Prostate gland (tissue), 2 donors: ENCODE results near the gene CEP20. TPM values are rescaled to one million over a fixed set of nuclear protein-coding genes. Genes with fewer than 3 reads are reported as not detected.

Experiments used
- DNase-seq: peaks from one replicate; pipeline ENCODE4 v3.0.0-alpha.2; 2019; ENCODE audit warnings: low spot score
- H3K27ac ChIP-seq, 2 donors: fragments of 200-600 bp; sonication (generic); 2 replicates each; pipeline ENCODE4 v1.5.1; 2017 to 2019
- H3K27me3 ChIP-seq: fragments of 200-600 bp; sonication (generic); replicated peaks from 2 replicates; pipeline ENCODE4 v1.5.1; 2019; ENCODE audit not compliant: insufficient read depth
- H3K36me3 ChIP-seq, 2 donors: fragments of 200-600 bp; sonication (generic); 1 replicate in 1 of 2; 2 replicates in 1 of 2; pipeline versions ENCODE4 v1.5.1 to v1.8.1; 2017 to 2019
- H3K4me1 ChIP-seq: fragments of 200-600 bp; sonication (generic); replicated peaks from 2 replicates; pipeline ENCODE4 v1.5.1; 2019
- H3K4me3 ChIP-seq, 2 donors: fragments of 200-600 bp; sonication (generic); 2 replicates each; pipeline ENCODE4 v1.5.1; 2017 to 2019
- H3K9me3 ChIP-seq: fragments of 200-600 bp; sonication (generic); 2 replicates; pipeline ENCODE4 v1.5.1; 2017
- POLR2A ChIP-seq: fragments of 450-650 bp; IDR thresholded peaks from one replicate; pipeline ENCODE4 v1.6.1; 2016; ENCODE audit warnings: antibody characterized with exemption, mild to moderate bottlenecking
- POLR2AphosphoS5 ChIP-seq: sonication (generic); formaldehyde crosslinking; IDR thresholded peaks from one replicate; pipeline ENCODE4 v1.6.1; 2017; ENCODE audit warnings: antibody characterized with exemption
- WGBS: methylation state at CpG from one replicate; pipeline ENCODE4 v1.1.5; 2018; 5-methylcytosine and 5-hydroxymethylcytosine counted together
- intact Hi-C: fragments of 100-400 bp; cut with DNase I; formaldehyde crosslinking; loops from one replicate; pipeline ENCODE4 v1.14.2; 2022
- total RNA-seq, 2 donors: library from RNA; depleted of rRNA; stranded (reverse); fragments of >200 nt; gene quantifications; one replicate each; pipeline ENCODE4 v1.1.0, GENCODE V29; 2016
- TF ChIP-seq, protein P1 (sequence below), 4 experiments: fragments of 200-600 bp in 2 of 4; fragments of 450-650 bp in 2 of 4; sonication (generic) in 2 of 4; IDR thresholded peaks; 1 replicate in 3 of 4; 2 replicates in 1 of 4; pipeline ENCODE4 v1.5.1; 2016 to 2019; ENCODE audit warnings: antibody characterized with exemption in 4 of 4, mild to moderate bottlenecking in 2 of 4, moderate library complexity in 2 of 4

Gene CEP20
- total RNA-seq, 2 donors from 2014 or later = 30.7 to 33.4 TPM

DNA sequence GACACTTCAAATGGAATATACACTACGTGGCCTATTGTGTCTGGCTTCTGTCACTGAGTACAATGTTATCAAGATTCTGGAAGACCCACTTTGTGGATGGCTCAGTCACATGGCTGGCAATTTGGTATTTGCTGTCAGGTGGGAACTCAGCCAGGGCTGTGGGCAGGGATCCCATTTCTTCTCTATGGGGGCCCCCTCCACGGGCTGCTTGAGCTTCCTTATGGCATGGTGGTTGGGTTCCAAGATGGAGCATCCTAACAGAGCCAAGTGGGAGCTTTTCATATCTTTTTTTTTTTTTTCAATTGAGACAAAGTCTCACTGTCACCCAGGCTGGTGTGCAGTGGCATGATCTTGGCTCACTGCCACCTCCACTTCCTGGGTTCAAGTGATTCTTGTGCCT, 18.0 kb upstream of the CEP20 start:
- H3K4me3 ChIP-seq = no peak overlapping the region
- H3K27ac ChIP-seq = no peak overlapping the region
- no peaks in the 10 kb centered on the region for H3K9me3 ChIP-seq
- H3K4me1 ChIP-seq = no peaks in the 10 kb centered on the region
- TF ChIP-seq POLR2AphosphoS5 (no peak), POLR2A (no peak)
- TF ChIP-seq, protein P1, sequence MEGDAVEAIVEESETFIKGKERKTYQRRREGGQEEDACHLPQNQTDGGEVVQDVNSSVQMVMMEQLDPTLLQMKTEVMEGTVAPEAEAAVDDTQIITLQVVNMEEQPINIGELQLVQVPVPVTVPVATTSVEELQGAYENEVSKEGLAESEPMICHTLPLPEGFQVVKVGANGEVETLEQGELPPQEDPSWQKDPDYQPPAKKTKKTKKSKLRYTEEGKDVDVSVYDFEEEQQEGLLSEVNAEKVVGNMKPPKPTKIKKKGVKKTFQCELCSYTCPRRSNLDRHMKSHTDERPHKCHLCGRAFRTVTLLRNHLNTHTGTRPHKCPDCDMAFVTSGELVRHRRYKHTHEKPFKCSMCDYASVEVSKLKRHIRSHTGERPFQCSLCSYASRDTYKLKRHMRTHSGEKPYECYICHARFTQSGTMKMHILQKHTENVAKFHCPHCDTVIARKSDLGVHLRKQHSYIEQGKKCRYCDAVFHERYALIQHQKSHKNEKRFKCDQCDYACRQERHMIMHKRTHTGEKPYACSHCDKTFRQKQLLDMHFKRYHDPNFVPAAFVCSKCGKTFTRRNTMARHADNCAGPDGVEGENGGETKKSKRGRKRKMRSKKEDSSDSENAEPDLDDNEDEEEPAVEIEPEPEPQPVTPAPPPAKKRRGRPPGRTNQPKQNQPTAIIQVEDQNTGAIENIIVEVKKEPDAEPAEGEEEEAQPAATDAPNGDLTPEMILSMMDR (IDR thresholded peaks at IDR 0.05) = no peak
- H3K27me3 ChIP-seq = no peaks in the 10 kb centered on the region
- no peaks in the 10 kb centered on the region for H3K36me3 ChIP-seq
- intact Hi-C loops = no loop called here
- WGBS = 66% methylated on average over 2 of the region's 2 CpGs
- no peak for DNase-seq

DNA sequence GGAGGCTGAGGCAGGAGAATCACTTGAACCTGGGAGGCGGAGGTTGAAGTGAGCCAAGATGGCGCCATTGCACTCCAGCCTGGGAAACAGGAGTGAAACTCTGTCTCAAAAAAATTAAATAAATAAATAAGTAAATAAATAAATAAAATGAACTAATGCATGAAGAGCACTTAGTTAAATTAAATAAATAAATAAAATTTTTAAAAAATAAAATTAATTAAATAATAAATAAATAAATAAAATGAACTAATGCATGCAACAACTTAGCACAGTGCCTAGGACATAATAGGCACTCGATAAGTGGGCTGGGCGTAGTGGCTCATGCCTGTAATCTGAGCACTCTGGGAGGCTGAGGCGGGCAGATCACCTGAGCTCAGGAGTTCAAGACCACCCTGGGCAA, 15.6 kb upstream of the CEP20 start:
- H3K27me3 ChIP-seq = no peaks in the 10 kb centered on the region
- H3K36me3 ChIP-seq = no peaks in the 10 kb centered on the region
- TF ChIP-seq POLR2AphosphoS5 (no peak), POLR2A (no peak)
- TF ChIP-seq, protein P1 (IDR thresholded peaks at IDR 0.05) = no peak
- H3K9me3 ChIP-seq = no peaks in the 10 kb centered on the region
- WGBS = 94% methylated on average over 5 of the region's 5 CpGs
- H3K4me3 ChIP-seq = no peak overlapping the region
- H3K27ac ChIP-seq = no peak overlapping the region
- peaks cover 7% of the 10 kb centered on the region for H3K4me1 ChIP-seq
- no peak for DNase-seq
- intact Hi-C loops = no loop called here

DNA sequence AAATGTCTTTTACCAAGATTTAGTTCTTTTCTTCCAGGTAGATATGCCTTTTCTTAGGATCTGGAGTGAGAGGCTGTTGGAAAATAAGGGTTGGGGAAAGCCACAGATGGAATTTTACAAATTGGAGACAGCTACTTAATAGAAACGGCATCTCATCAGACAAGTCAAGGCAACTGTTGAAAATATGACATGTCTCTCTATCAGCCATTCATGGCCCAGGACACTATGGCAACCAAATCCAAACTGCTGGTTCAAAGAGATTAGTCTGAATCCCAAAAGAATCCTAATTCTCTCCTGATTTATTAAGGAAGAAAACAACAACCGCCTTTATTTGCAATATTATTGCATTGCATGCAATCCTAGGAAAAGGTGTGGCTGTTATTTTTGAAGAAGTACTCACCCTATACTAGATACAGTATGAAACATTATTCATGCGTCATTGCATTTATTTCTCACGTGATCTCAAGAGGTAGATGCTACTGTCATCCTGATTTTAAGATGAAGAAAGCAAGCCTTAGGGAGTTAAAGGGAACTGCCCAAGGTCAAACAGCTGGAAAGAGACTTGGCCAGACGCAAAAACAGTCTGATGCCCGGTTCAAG, 12.6 kb upstream of the CEP20 start:
- 73% methylated on average over 6 of the region's 6 CpGs for WGBS
- H3K9me3 ChIP-seq = no peaks in the 10 kb centered on the region
- H3K4me1 ChIP-seq = peaks cover 7% of the 10 kb centered on the region
- no peak for DNase-seq
- intact Hi-C loops = no loop called here
- TF ChIP-seq POLR2A (no peak), POLR2AphosphoS5 (no peak)
- TF ChIP-seq, protein P1 (IDR thresholded peaks at IDR 0.05) = no peak
- no peak overlapping the region for H3K4me3 ChIP-seq
- H3K27me3 ChIP-seq = no peaks in the 10 kb centered on the region
- no peaks in the 10 kb centered on the region for H3K36me3 ChIP-seq
- no peak overlapping the region for H3K27ac ChIP-seq

DNA sequence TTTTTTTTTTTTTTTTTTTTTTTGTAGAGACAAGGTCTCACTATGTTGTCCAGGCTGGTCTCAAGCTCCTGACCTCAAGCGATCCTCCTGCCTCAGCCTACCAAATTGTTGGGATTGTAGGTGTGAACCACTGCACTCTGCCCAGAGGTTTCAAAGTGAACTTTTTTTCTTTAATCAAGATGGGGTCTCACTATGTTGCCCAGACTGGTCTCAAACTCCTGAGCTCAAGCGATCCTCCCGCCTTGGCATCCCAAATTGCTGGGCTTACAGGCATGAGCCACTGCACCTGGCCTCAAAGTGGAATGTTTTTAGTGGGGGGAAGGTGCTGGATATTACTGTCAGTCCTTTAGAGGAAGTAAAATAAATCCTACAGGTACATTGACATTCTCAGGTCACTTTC, 12.0 kb upstream of the CEP20 start:
- Histone ChIP-seq H3K36me3 (no peaks in the 10 kb centered on the region), H3K4me3 (no peak overlapping the region), H3K27me3 (no peaks in the 10 kb centered on the region), H3K27ac (no peak overlapping the region), H3K9me3 (no peaks in the 10 kb centered on the region), H3K4me1 (peaks cover 7% of the 10 kb centered on the region)
- DNase-seq = no peak
- intact Hi-C loops = no loop called here
- 95% methylated on average over 3 of the region's 3 CpGs for WGBS
- TF ChIP-seq POLR2A (no peak), POLR2AphosphoS5 (no peak)
- TF ChIP-seq, protein P1 (IDR thresholded peaks at IDR 0.05) = no peak

DNA sequence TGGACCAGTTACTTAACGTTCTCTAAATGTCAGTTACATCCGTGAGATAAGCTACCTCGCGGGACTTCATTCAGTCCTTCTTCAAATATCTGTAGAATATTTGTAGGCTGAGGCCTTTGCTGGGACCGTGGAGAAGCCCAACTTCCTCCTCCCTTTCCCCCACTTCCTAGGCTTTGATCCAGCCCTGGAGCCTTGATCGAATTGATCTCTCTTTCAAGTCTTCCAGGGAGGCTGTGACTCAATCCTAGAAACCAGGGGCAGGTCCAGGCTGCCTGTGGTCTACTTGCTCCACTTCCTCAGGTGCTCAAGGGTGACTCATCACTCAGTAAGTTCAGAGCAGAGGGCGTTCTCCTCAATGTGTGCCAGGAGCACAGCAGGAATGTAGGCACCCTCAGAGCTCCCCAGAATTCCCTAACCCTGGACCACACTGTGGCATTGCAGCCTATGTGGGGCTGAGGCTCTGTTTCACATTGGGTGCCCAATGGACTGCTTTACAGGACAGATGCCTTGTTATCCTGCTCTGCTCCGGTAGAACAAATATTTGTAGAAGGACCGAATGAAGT, 11.2 kb upstream of the CEP20 start:
- TF ChIP-seq, protein P1 (IDR thresholded peaks at IDR 0.05) = no peak
- TF ChIP-seq POLR2AphosphoS5 = peak; percentile 68

More for the DNA sequence above, 11.2 kb upstream of the CEP20 start:
- Histone ChIP-seq H3K27ac (peak overlapping the region in 1 of 2 donors; percentile 46), H3K4me1 (peaks cover 7% of the 10 kb centered on the region), H3K4me3 (no peak overlapping the region), H3K36me3 (no peaks in the 10 kb centered on the region), H3K9me3 (no peaks in the 10 kb centered on the region), H3K27me3 (no peaks in the 10 kb centered on the region)
- WGBS = 46% methylated on average over 9 of the region's 9 CpGs
- peak; percentile 64 for DNase-seq
- intact Hi-C loops = no loop called here
